Measurements from ENCODE around the gene LRRC75A. TPM values are rescaled to one million over a fixed set of nuclear protein-coding genes. Genes with fewer than 3 reads are reported as not detected.
"Not testable (repeated sequence)": the region's sequence is repeated elsewhere in the genome, so short reads cannot be mapped to it uniquely, and the experiment has no call there.

LRRC75A gene
- total and polyA plus RNA-seq, 2 experiments from 2014 or later: 10.7 to 18.0 TPM

GRCh38 chr17:16453493-16453851 is 38.5 kb downstream of the LRRC75A start:
- no peak overlapping the region for H3K4me2 ChIP-seq
- no peaks in the 10 kb centered on the region for H3K79me2 ChIP-seq
- peaks cover 4% of the 10 kb centered on the region for H3K4me1 ChIP-seq (ENCODE audit: insufficient read depth)
- H3K9me2 ChIP-seq (replicated peaks; ENCODE audit: insufficient read depth): no peaks in the 10 kb centered on the region
- H2AFZ ChIP-seq: no peak overlapping the region
- H4K20me1 ChIP-seq (ENCODE audit: insufficient read depth, poor library complexity, severe bottlenecking): no peaks in the 10 kb centered on the region
- no peak for DNase-seq (ENCODE audit: low spot score)
- no peak overlapping the region for H3K4me3 ChIP-seq
- WGBS (ENCODE audit: low lambda C conversion rate, missing lambda C conversion rate): 93% methylated on average over 4 of the region's 4 CpGs
- no peaks in the 10 kb centered on the region for H3K9me3 ChIP-seq (ENCODE audit: low read depth)
- H3K36me3 ChIP-seq (replicated peaks; ENCODE audit: insufficient read depth, low read depth): no peaks in the 10 kb centered on the region
- TF ChIP-seq CTCF (IDR thresholded peaks at IDR 0.05; ENCODE audit: poor library complexity) (no peak), EZH2 (IDR thresholded peaks at IDR 0.05; ENCODE audit: borderline replicate concordance) (no peak), EZH2phosphoT487 (IDR thresholded peaks at IDR 0.05; ENCODE audit: low read depth, severe bottlenecking, unreplicated experiment) (no peak)
- peak overlapping the region; percentile 39 for H3K27ac ChIP-seq
- H3K27me3 ChIP-seq: no peaks in the 10 kb centered on the region

- H3K4me2 ChIP-seq; H2AFZ ChIP-seq; H3K4me3 ChIP-seq; H3K27ac ChIP-seq; H3K9me2 ChIP-seq (replicated peaks; ENCODE audit: insufficient read depth); H3K27me3 ChIP-seq; DNase-seq (ENCODE audit: low spot score); H3K4me1 ChIP-seq (ENCODE audit: insufficient read depth); H4K20me1 ChIP-seq (ENCODE audit: insufficient read depth, poor library complexity, severe bottlenecking); H3K36me3 ChIP-seq (replicated peaks; ENCODE audit: insufficient read depth, low read depth); H3K79me2 ChIP-seq; H3K9me3 ChIP-seq (ENCODE audit: low read depth): not testable (repeated sequence)
- whole genome bisulfite sequencing (ENCODE audit: low lambda C conversion rate, missing lambda C conversion rate): 84% methylated on average over 8 of the region's 8 CpGs
These were observed 39.7 kb downstream of the LRRC75A start for GRCh38 chr17:16452268-16452667.

GRCh38 chr17:16450028-16450427 is 42.0 kb downstream of the LRRC75A start:
- H3K27ac ChIP-seq: no peak overlapping the region
- 93% methylated on average over 3 of the region's 4 CpGs for WGBS (ENCODE audit: low lambda C conversion rate, missing lambda C conversion rate)
- no peaks in the 10 kb centered on the region for H3K36me3 ChIP-seq (replicated peaks; ENCODE audit: insufficient read depth, low read depth)
- H3K4me1 ChIP-seq (ENCODE audit: insufficient read depth): peaks cover 9% of the 10 kb centered on the region
- H3K4me2 ChIP-seq: no peak overlapping the region
- H4K20me1 ChIP-seq (ENCODE audit: insufficient read depth, poor library complexity, severe bottlenecking): no peaks in the 10 kb centered on the region
- DNase-seq (ENCODE audit: low spot score): no peak
- no peaks in the 10 kb centered on the region for H3K79me2 ChIP-seq
- no peak for TF ChIP-seq CTCF (IDR thresholded peaks at IDR 0.05; ENCODE audit: poor library complexity)
- no peak for TF ChIP-seq EZH2phosphoT487 (IDR thresholded peaks at IDR 0.05; ENCODE audit: low read depth, severe bottlenecking, unreplicated experiment)
- TF ChIP-seq EZH2 (IDR thresholded peaks at IDR 0.05; ENCODE audit: borderline replicate concordance): no peak
- H2AFZ ChIP-seq: no peak overlapping the region
- no peaks in the 10 kb centered on the region for H3K9me2 ChIP-seq (replicated peaks; ENCODE audit: insufficient read depth)
- H3K27me3 ChIP-seq: no peaks in the 10 kb centered on the region
- H3K9me3 ChIP-seq (ENCODE audit: low read depth): no peaks in the 10 kb centered on the region
- no peak overlapping the region for H3K4me3 ChIP-seq

GRCh38 chr17:16449121-16449570 is 42.8 kb downstream of the LRRC75A start:
- Histone ChIP-seq H3K36me3 (replicated peaks; ENCODE audit: insufficient read depth, low read depth) (no peaks in the 10 kb centered on the region), H3K4me3 (no peak overlapping the region), H3K4me1 (ENCODE audit: insufficient read depth) (peaks cover 9% of the 10 kb centered on the region), H3K9me2 (replicated peaks; ENCODE audit: insufficient read depth) (no peaks in the 10 kb centered on the region), H4K20me1 (ENCODE audit: insufficient read depth, poor library complexity, severe bottlenecking) (peaks cover 1% of the 10 kb centered on the region), H3K9me3 (ENCODE audit: low read depth) (no peaks in the 10 kb centered on the region), H3K27ac (no peak overlapping the region), H3K79me2 (no peaks in the 10 kb centered on the region), H3K4me2 (no peak overlapping the region), H2AFZ (no peak overlapping the region), H3K27me3 (no peaks in the 10 kb centered on the region)
- no peak for TF ChIP-seq EZH2phosphoT487 (IDR thresholded peaks at IDR 0.05; ENCODE audit: low read depth, severe bottlenecking, unreplicated experiment)
- TF ChIP-seq CTCF (IDR thresholded peaks at IDR 0.05; ENCODE audit: poor library complexity): no peak
- no peak for TF ChIP-seq EZH2 (IDR thresholded peaks at IDR 0.05; ENCODE audit: borderline replicate concordance)
- 89% methylated on average over 11 of the region's 11 CpGs for WGBS (ENCODE audit: low lambda C conversion rate, missing lambda C conversion rate)
- DNase-seq (ENCODE audit: low spot score): no peak
